ENCODE data around the gene CPT1C.

Gene CPT1C

DNA sequence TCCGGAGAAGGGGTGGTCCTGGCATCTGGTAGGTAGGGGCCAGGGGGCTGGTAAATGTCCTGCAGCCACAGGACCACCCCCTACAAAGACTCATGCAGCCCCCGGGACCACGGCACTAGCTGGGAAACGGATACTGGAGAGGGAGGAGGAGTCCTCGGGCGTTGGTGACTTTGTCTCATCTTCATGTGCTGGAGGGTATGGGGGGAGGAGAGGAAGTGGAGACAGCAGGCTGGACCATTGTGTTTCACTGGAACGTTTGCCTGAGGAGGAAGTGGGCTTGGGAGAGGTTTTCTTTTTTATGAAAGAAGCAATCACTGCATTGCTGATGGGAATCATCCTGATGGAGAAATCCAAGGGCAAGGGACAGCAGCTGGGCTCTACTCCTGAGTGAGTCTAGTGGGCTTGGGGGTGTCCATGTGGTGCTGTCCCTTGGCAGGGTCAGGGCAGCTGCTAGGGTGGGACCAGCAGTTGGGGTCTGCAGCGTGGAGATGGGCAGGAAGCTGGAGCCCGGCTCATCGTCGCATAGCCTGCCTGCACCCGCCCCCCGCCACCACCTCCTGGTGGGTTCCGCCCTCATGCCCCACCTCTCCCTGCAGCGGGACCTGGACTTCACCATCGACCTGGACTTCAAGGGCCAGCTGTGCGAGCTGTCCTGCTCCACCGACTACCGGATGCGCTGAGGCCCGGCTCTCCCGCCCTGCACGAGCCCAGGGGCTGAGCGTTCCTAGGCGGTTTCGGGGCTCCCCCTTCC is 3.2 kb upstream of the CPT1C start:
- no peak for DNase-seq (ENCODE audit: extremely low read depth, low read depth)
- TF ChIP-seq, protein P1, sequence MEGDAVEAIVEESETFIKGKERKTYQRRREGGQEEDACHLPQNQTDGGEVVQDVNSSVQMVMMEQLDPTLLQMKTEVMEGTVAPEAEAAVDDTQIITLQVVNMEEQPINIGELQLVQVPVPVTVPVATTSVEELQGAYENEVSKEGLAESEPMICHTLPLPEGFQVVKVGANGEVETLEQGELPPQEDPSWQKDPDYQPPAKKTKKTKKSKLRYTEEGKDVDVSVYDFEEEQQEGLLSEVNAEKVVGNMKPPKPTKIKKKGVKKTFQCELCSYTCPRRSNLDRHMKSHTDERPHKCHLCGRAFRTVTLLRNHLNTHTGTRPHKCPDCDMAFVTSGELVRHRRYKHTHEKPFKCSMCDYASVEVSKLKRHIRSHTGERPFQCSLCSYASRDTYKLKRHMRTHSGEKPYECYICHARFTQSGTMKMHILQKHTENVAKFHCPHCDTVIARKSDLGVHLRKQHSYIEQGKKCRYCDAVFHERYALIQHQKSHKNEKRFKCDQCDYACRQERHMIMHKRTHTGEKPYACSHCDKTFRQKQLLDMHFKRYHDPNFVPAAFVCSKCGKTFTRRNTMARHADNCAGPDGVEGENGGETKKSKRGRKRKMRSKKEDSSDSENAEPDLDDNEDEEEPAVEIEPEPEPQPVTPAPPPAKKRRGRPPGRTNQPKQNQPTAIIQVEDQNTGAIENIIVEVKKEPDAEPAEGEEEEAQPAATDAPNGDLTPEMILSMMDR (IDR thresholded peaks at IDR 0.05; ENCODE audit: low read depth, low read length, missing control alignments): no peak

DNA sequence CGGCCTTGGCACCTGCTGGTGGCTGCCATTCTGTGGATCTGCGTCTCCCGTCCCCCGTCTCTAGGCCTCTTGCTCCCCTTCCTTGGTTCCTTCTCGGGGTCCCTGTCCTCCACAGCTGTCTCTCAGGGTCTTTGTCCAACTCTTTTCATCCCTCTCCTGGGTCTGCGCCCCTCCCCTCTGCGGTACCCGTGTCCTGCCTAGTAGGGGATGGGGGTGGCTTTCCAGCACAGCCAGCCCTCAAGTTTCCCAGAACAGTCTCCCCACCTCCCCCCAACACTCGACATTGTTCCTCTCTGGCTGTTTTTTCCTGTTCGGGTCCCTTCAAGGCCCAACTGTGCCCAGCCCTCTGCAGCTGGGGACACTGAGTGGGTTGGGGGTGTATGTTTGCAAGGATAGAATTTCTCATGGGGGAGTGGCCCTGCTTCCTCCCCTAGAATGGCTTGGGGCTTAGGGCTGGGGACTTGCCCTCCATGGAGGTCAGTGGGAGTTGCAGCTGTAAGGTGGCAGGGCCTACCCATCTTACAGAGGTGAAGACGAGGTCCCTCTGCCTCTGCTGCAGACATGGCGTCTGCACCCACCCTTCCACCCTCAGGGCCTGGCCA is 2.3 kb upstream of the CPT1C start:
- TF ChIP-seq, protein P1 (IDR thresholded peaks at IDR 0.05; ENCODE audit: low read depth, low read length, missing control alignments): no peak
- no peak overlapping the region for H3K4me3 ChIP-seq (replicated peaks; ENCODE audit: low read depth, low read length)
- no peak for DNase-seq (ENCODE audit: extremely low read depth, low read depth)

More for the DNA sequence above, 3.2 kb upstream of the CPT1C start:
- no peak overlapping the region for H3K4me3 ChIP-seq (replicated peaks; ENCODE audit: low read depth, low read length)

DNA sequence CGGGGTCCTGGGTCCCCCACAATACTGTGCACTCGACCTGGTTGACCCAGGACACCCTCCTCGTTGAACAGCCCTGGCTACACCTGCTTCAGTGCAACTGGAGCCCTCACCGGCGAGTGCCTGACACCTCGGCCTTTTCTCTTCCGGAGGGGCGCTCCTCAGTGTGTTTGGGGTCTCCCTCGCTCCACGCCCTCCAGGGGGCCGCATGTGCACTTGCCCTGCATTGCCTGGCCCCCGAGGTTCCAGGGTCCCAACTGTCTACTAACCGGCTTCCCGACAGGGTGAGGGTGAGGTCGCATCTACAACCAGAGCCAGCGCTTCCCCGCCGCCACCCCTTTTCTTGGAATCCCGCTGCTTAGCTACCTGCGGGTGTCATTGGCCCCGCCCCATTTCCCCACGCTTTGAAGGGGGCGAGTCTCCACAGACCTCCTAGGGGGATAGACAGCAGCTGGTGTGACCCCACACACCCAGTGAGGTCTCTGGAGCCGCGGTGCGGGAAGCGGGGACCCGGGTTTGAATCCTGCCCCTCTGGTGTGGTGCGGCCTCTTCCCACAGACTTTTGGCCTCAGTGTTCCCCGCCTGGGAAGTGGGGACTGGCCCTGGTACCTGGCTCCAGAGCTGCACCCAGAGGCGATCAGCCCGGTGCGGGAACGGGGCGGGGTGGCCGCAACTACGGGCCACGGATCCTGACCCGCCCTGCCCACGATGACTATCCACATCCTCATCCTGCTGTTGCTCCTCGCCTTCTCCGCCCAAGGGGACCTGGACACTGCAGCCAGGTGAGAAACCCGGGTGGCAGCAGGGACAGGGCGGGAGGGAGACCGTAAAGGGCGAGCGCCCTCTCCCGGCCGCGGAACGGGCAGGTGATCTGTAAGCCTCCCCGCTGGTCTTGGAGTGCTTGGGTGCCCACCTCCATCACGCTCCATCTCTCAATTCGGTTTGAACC is 1.5 kb upstream of the CPT1C start, which contains the start of gene ADM5:
ADM5 (plus strand) TSS at position 462 of the 946 bp plus-strand sequence; CDS start at position 706, 244 bp downstream.
- peak within 1 kb of the TSS; percentile 42 for H3K4me3 ChIP-seq (replicated peaks; ENCODE audit: low read depth, low read length)
- no peak for DNase-seq (ENCODE audit: extremely low read depth, low read depth)

DNA sequence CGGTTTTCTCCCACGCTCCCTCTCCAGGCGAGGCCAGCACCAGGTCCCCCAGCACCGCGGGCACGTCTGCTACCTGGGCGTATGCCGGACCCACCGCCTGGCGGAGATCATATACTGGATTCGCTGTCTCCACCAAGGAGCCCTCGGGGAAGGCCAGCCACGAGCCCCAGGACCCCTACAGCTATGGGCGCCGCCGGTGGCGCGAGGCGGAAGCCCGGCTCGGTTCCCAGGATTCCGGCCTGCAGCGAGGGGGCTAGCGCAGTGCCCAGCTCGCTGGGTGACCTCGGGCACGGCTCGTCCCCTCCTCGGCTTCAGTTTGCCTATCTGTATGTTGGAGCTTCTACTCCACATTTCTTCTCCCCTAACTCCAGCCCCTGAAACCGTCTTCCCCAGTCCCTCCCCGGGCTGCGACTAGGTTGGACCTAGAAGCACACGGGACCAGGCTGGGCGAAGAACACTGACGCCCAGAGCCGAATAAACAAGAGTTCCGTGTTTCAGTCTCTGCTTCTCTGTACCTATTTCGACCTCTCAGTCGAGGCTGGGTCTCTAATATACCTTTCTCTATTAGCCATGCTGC is 749 bp upstream of the CPT1C start:
- no peak for DNase-seq (ENCODE audit: extremely low read depth, low read depth)
- TF ChIP-seq, protein P1 (IDR thresholded peaks at IDR 0.05; ENCODE audit: low read depth, low read length, missing control alignments): no peak
- peak overlapping the region; percentile 42 for H3K4me3 ChIP-seq (replicated peaks; ENCODE audit: low read depth, low read length)

More for the DNA sequence above, 1.5 kb upstream of the CPT1C start, which contains the start of gene ADM5:
- TF ChIP-seq, protein P1 (IDR thresholded peaks at IDR 0.05; ENCODE audit: low read depth, low read length, missing control alignments): peak; percentile 57

DNA sequence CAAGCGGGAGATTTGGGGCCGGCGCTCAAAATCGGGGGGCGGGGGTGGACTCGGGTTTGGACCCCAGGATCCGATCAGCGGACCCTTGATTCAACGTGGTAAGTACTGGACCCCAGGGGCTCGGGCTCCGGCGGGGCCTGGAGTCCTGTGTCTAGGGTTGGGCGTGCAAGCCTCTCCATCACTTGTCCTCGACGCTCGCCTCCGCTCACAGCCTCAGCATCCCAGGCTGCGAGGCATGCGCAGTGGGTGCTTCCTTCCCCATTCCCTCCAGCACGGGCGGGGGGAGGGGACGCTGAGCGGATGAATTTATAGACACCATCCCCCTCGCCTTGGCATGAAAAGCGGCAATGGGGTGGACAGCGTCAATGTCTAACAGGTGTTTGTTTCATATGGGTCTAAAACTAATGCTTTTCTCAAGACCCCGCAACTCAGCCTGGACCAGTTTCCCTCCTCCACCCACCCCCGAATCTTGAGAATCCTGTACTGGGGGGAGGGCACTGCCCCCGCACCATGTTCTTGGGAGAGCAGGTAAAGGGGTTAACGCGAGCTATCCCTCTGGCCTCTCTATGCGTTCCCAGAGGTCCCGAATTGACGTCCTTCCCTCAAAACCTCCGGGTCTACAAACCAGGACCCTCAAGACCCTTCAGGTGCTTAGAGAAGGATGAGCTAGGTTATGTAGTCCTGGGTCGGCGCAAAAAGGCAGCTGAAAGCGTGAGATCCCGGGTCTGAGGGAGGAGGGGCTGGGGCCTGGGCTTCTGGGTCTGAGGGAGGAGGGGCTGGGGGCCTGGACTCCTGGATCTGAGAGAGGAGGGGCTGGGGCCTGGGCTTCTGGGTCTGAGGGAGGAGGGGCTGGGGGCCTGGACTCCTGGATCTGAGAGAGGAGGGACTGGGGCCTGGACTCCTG is 579 bp downstream of the CPT1C start:
- peak overlapping the region; percentile 42 for H3K4me3 ChIP-seq (replicated peaks; ENCODE audit: low read depth, low read length)
- no peak for DNase-seq (ENCODE audit: extremely low read depth, low read depth)
- TF ChIP-seq, protein P1 (IDR thresholded peaks at IDR 0.05; ENCODE audit: low read depth, low read length, missing control alignments): no peak
